Panc1 (cell line): Measurements from ENCODE around the gene TRIM3. TPM values are rescaled to one million over a fixed set of nuclear protein-coding genes. Genes with fewer than 3 reads are reported as not detected.
A peak's percentile ranks its signal among the peaks of the same experiment; 100 is the strongest.

Experiments used
- ATAC-seq: fragments of 200-7000 bp; cut with Tn5 transposase; 2 replicates; pipeline ENCODE4 v1.9.1; 2020; ENCODE audit warnings: mild to moderate bottlenecking, moderate library complexity
- BruUV-seq: library from RNA; stranded (reverse); fragments of 400-500 nt; replicated peaks from 2 replicates; lab custom pipeline; 2021; lab: Mats Ljungman, UMichigan
- CTCF ChIA-PET: fragments of 300-600 bp; sonication (Branson Sonifier 250); formaldehyde crosslinking; loops from one replicate; lab custom pipeline; 2022; ENCODE audit warnings: antibody characterized with exemption; lab: Charles Lee
- POLR2A ChIA-PET: fragments of 300-600 bp; sonication (Branson Sonifier 250); formaldehyde crosslinking; loops from one replicate; lab custom pipeline; 2022; ENCODE audit warnings: antibody characterized with exemption; lab: Charles Lee
- DNase-seq: peaks from one replicate; pipeline ENCODE4 v3.0.0-alpha.2; 2010; ENCODE audit warnings: low read depth, low spot score
- H3K27ac ChIP-seq: 2 replicates; pipeline ENCODE4 v1.5.1; 2011; ENCODE audit warnings: mild to moderate bottlenecking, low read length, inconsistent platforms
- H3K27me3 ChIP-seq: fragments of 200-500 bp; sonication (Bioruptor generic); 2 replicates; pipeline ENCODE4 v1.6.0; 2014; ENCODE audit warnings: low read length, inconsistent platforms; ENCODE audit not compliant: control insufficient read depth, insufficient read depth
- H3K36me3 ChIP-seq: fragments of 200-500 bp; sonication (Bioruptor generic); 2 replicates; pipeline ENCODE4 v1.5.1; 2014; ENCODE audit warnings: inconsistent platforms, mild to moderate bottlenecking, low read length, moderate library complexity; ENCODE audit not compliant: control insufficient read depth, insufficient read depth
- H3K4me1 ChIP-seq: 2 replicates; pipeline ENCODE4 v1.5.1; 2011; ENCODE audit warnings: inconsistent platforms, mild to moderate bottlenecking, low read length, moderate library complexity; ENCODE audit not compliant: control insufficient read depth, insufficient read depth
- H3K4me3 ChIP-seq, 2 experiments: 2 replicates each; pipeline ENCODE4 v1.5.1; 2011 to 2012; ENCODE audit warnings: low read depth in 2 of 2, low read length in 2 of 2, mild to moderate bottlenecking in 2 of 2, inconsistent platforms in 1 of 2, moderate library complexity in 1 of 2
- H3K9me3 ChIP-seq: fragments of 200-500 bp; sonication (Bioruptor generic); 2 replicates; pipeline ENCODE4 v1.5.1; 2014; ENCODE audit warnings: low read depth, mild to moderate bottlenecking, inconsistent platforms, low read length, moderate library complexity; ENCODE audit not compliant: control insufficient read depth, insufficient read depth
- CTCF ChIP-seq: fragments of 450-650 bp; IDR thresholded peaks from 2 replicates; pipeline ENCODE4 v1.5.1; 2017; ENCODE audit warnings: mild to moderate bottlenecking
- POLR2AphosphoS5 ChIP-seq: IDR thresholded peaks from 2 replicates; pipeline ENCODE4 v1.6.1; 2012; ENCODE audit warnings: mild to moderate bottlenecking, low read depth, low read length, moderate library complexity
- REST ChIP-seq, 2 experiments: IDR thresholded peaks; 2 replicates each; pipeline ENCODE4 v1.6.1; 2011 to 2012; ENCODE audit warnings: low read depth in 2 of 2, control low read depth in 1 of 2, low read length in 1 of 2, mild to moderate bottlenecking in 1 of 2, moderate library complexity in 1 of 2; ENCODE audit not compliant: insufficient read depth in 1 of 2
- SIN3A ChIP-seq: IDR thresholded peaks from 2 replicates; pipeline ENCODE4 v1.6.1; 2012; ENCODE audit warnings: low read depth, mild to moderate bottlenecking, low read length, moderate library complexity, borderline replicate concordance; ENCODE audit not compliant: insufficient read depth
- TCF7L2 ChIP-seq: IDR thresholded peaks from 2 replicates; pipeline ENCODE4 v1.6.1; 2011; ENCODE audit warnings: mild to moderate bottlenecking, low read depth, low read length, inconsistent platforms
- in situ Hi-C: cut with HindIII; loops from 2 replicates; pipeline ENCODE4 v1.10.0; 2016; ENCODE audit warnings: low sequenced_read_pairs, low pct_unique_long_range_greater_than_20kb
- intact Hi-C: fragments of 100-400 bp; cut with micrococcal nuclease; formaldehyde crosslinking; loops from one replicate; pipeline ENCODE4 v1.10.0; 2022; ENCODE audit not compliant: unreplicated experiment
- total RNA-seq: library from RNA; stranded (reverse); gene quantifications from one replicate; pipeline ENCODE4 v1.2.1, GENCODE V29; 2021; ENCODE audit not compliant: unreplicated experiment

Gene TRIM3
- total RNA-seq, 1 experiment from 2014 or later: 35.4 TPM

- intact Hi-C loops: no loop called here
Observed at GRCh38 chr11:6469599-6469998, 4.1 kb downstream of the TRIM3 start.

GRCh38 chr11:6468712-6469495, 4.8 kb downstream of the TRIM3 start:
- ATAC-seq (no peak), DNase-seq (no peak)
- no peak overlapping the region for H3K4me3 ChIP-seq
- in situ Hi-C loops (no loop called here), intact Hi-C loops (no loop called here)
- peaks cover 8% of the 10 kb centered on the region for H3K4me1 ChIP-seq
- BruUV-seq: no TSS peak
- H3K27me3 ChIP-seq: no peaks in the 10 kb centered on the region
- no peaks in the 10 kb centered on the region for H3K36me3 ChIP-seq
- no peak overlapping the region for H3K27ac ChIP-seq
- ChIA-PET CTCF (no interaction called here), POLR2A (no interaction called here)
- no peaks in the 10 kb centered on the region for H3K9me3 ChIP-seq
- TF ChIP-seq REST (IDR thresholded peaks at IDR 0.05; ENCODE audit: insufficient read depth in 1 of 2, low read depth in 2 of 2, low read length in 1 of 2) (no peak), POLR2AphosphoS5 (no peak), SIN3A (no peak), TCF7L2 (no peak), CTCF (no peak)

More at GRCh38 chr11:6469599-6469998, 4.1 kb downstream of the TRIM3 start:
- in situ Hi-C loops: no loop called here
- no peak for ATAC-seq
- Histone ChIP-seq H3K4me3 (no peak overlapping the region), H3K36me3 (no peaks in the 10 kb centered on the region), H3K4me1 (peaks cover 12% of the 10 kb centered on the region), H3K9me3 (no peaks in the 10 kb centered on the region), H3K27ac (no peak overlapping the region), H3K27me3 (no peaks in the 10 kb centered on the region)
- ChIA-PET POLR2A (no interaction called here), CTCF (no interaction called here)
- TSS peak; percentile 10 for BruUV-seq
- DNase-seq: no peak
- TF ChIP-seq CTCF: 0 out of 2 replicates have a peak, but pooled peaks have one; percentile 3
- no peak for TF ChIP-seq SIN3A
